B cell (primary cell): ENCODE data around the gene SP7. TPM values are rescaled to one million over a fixed set of nuclear protein-coding genes. Genes with fewer than 3 reads are reported as not detected.

Experiments
- ATAC-seq: fragments of 200-7000 bp; cut with Tn5 transposase; one replicate; pipeline ENCODE4 v1.10.0; 2021; ENCODE audit warnings: low read depth, mild to moderate bottlenecking, moderate number of reproducible peaks, moderate library complexity
- CTCF ChIA-PET: fragments of 350-600 bp; sonication (Branson Sonifier 250); formaldehyde crosslinking; loops from one replicate; lab custom pipeline; 2021; ENCODE audit warnings: antibody characterized with exemption, inconsistent platforms; lab: Charles Lee
- POLR2A ChIA-PET: fragments of 350-600 bp; sonication (Branson Sonifier 250); formaldehyde crosslinking; loops from one replicate; lab custom pipeline; 2021; ENCODE audit warnings: antibody characterized with exemption; lab: Charles Lee
- DNase-seq: peaks from one replicate; pipeline ENCODE4 v3.0.0; 2013
- H2AFZ ChIP-seq: 2 replicates; pipeline ENCODE4 v1.6.1; 2012; ENCODE audit warnings: mild to moderate bottlenecking, low read depth, low read length; ENCODE audit not compliant: insufficient read depth, poor library complexity, severe bottlenecking
- H3K27ac ChIP-seq, 2 donors: 1 replicate in 1 of 2; 2 replicates in 1 of 2; pipeline ENCODE4 v1.5.1; 2012 to 2013; ENCODE audit warnings: low read length in 2 of 2, mild to moderate bottlenecking in 2 of 2, moderate library complexity in 1 of 2
- H3K27me3 ChIP-seq, 4 experiments: fragments of 200-600 bp in 1 of 4; sonication (generic) in 1 of 4; replicated peaks in 1 of 4; 1 replicate in 2 of 4; 2 replicates in 2 of 4; pipeline versions ENCODE4 v1.6.1 to v1.7.0; 2013 to 2016; ENCODE audit warnings: low read length in 3 of 4, mild to moderate bottlenecking in 2 of 4, mixed read lengths in 1 of 4, moderate library complexity in 1 of 4; ENCODE audit not compliant: insufficient read depth in 4 of 4, control insufficient read depth in 3 of 4; ENCODE audit errors: control extremely low read depth in 1 of 4
- H3K36me3 ChIP-seq, 2 experiments: replicated peaks in 1 of 2; 1 replicate in 1 of 2; 2 replicates in 1 of 2; pipeline versions ENCODE4 v1.6.1 to v1.7.1; 2013; ENCODE audit warnings: low read length in 1 of 2; ENCODE audit not compliant: insufficient read depth in 2 of 2, control insufficient read depth in 1 of 2; ENCODE audit errors: control extremely low read depth in 1 of 2, extremely low read depth in 1 of 2
- H3K4me1 ChIP-seq, 2 donors: fragments of 200-600 bp in 1 of 2; sonication (generic) in 1 of 2; 1 replicate in 1 of 2; 2 replicates in 1 of 2; pipeline versions ENCODE4 v1.5.1 to v1.6.1; 2013 to 2017; ENCODE audit warnings: low read length in 2 of 2; ENCODE audit not compliant: control insufficient read depth in 2 of 2, insufficient read depth in 2 of 2
- H3K4me2 ChIP-seq: replicated peaks from 2 replicates; pipeline ENCODE3; 2012; ENCODE audit warnings: mild to moderate bottlenecking, low read depth, low read length; ENCODE audit not compliant: poor library complexity, severe bottlenecking
- H3K4me3 ChIP-seq, 5 experiments: fragments of 200-600 bp in 1 of 5; sonication (generic) in 1 of 5; 1 replicate in 3 of 5; 2 replicates in 2 of 5; pipeline versions ENCODE4 v1.5.1 to v1.7.0; 2011 to 2016; ENCODE audit warnings: low read length in 4 of 5, mild to moderate bottlenecking in 4 of 5, low read depth in 2 of 5, control low read depth in 1 of 5, moderate library complexity in 1 of 5; ENCODE audit not compliant: insufficient read depth in 1 of 5; ENCODE audit errors: control extremely low read depth in 1 of 5, extremely low read depth in 1 of 5
- H3K79me2 ChIP-seq: fragments of 200-600 bp; sonication (generic); one replicate; pipeline ENCODE4 v1.6.0; 2016; ENCODE audit warnings: low read length; ENCODE audit not compliant: control insufficient read depth, insufficient read depth
- H3K9ac ChIP-seq: fragments of 200-600 bp; sonication (generic); 2 replicates; pipeline ENCODE4 v1.6.1; 2017; ENCODE audit warnings: mild to moderate bottlenecking, low read length, moderate library complexity
- H3K9me3 ChIP-seq, 3 donors: one replicate each; pipeline versions ENCODE4 v1.6.1 to v1.7.1; 2013; ENCODE audit warnings: low read length in 2 of 3; ENCODE audit not compliant: control insufficient read depth in 2 of 3, insufficient read depth in 1 of 3; ENCODE audit errors: control extremely low read depth in 1 of 3
- H4K20me1 ChIP-seq: 2 replicates; pipeline ENCODE4 v1.6.0; 2012; ENCODE audit warnings: mild to moderate bottlenecking, low read length; ENCODE audit not compliant: insufficient read depth, control insufficient read depth, poor library complexity, severe bottlenecking
- H3K27ac Mint-ChIP-seq: one replicate; pipeline ENCODE4 v1.8.0; 2021; ENCODE audit warnings: mixed read lengths
- H3K27me3 Mint-ChIP-seq: one replicate; pipeline ENCODE4 v1.8.0; 2021; ENCODE audit warnings: mixed read lengths
- H3K4me1 Mint-ChIP-seq: one replicate; pipeline ENCODE4 v1.8.0; 2021; ENCODE audit warnings: mixed read lengths
- H3K4me3 Mint-ChIP-seq: one replicate; pipeline ENCODE4 v1.8.0; 2021; ENCODE audit warnings: mixed read lengths
- H3K9me3 Mint-ChIP-seq: one replicate; pipeline ENCODE4 v1.8.0; 2022; ENCODE audit warnings: mixed read lengths; ENCODE audit not compliant: insufficient read depth
- EZH2 ChIP-seq: IDR thresholded peaks from 2 replicates; pipeline ENCODE4 v1.6.1; 2012; ENCODE audit warnings: borderline replicate concordance, low read depth, mild to moderate bottlenecking, moderate library complexity, low read length; ENCODE audit not compliant: insufficient read depth, poor library complexity, severe bottlenecking
- WGBS: methylation state at CpG from one replicate; pipeline ENCODE4 v1.1.5; 2013; ENCODE audit warnings: missing lambda C conversion rate; ENCODE audit not compliant: insufficient coverage; 5-methylcytosine and 5-hydroxymethylcytosine counted together
- intact Hi-C: fragments of 100-400 bp; cut with micrococcal nuclease; formaldehyde crosslinking; loops from one replicate; pipeline ENCODE4 v1.10.0; 2022
- polyA plus RNA-seq: library from polyadenylated mRNA; depleted of rRNA; stranded (reverse); fragments of >200 nt; gene quantifications from 2 replicates; pipeline ENCODE4 v1.2.3, GENCODE V29; 2012
- total RNA-seq, 2 donors: library from RNA; stranded (reverse); fragments of 120-200 nt in 1 of 2; gene quantifications; 1 replicate in 1 of 2; 2 replicates in 1 of 2; pipeline versions ENCODE4 v1.2.3 to v1.2.4, GENCODE V29; 2013 to 2022
- TF ChIP-seq, protein P1 (sequence below): fragments of 200-600 bp; IDR thresholded peaks from one replicate; pipeline ENCODE4 v1.8.0; 2022; ENCODE audit warnings: antibody characterized with exemption, mild to moderate bottlenecking

SP7 gene
- total and polyA plus RNA-seq, 2 donors (not counting 1 experiment from before 2014, with no cell fraction given): 0.34 TPM; not detected in 1

DNA sequence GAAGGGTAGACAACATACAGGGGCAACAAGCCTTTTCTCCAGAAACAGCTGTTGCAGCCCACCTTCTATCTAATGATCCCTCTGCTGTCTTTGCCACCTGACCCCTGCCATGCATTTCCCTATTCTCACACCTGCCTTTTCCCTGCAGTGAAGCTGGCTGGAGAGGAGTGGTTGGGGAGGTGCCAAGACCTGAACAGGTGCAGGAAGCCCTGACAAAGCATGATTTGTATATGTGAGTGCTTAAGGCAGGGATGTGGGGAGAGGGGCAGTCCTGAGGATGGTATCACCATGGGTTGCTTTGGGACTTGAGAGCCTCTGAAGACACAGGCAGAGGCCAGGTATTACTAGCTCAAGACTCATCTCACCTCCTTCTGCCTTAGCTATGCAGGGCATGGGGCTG lies 43.7 kb downstream of the SP7 start:
- Histone ChIP-seq H3K27me3 (no peaks in the 10 kb centered on the region), H3K36me3 (peaks cover 0 to 7% of the 10 kb centered on the region in 2 experiments), H3K4me3 (no peak overlapping the region), H3K4me2 (no peak overlapping the region), H4K20me1 (peaks cover 12% of the 10 kb centered on the region), H2AFZ (no peak overlapping the region), H3K4me1 (peaks cover 18 to 21% of the 10 kb centered on the region in 2 donors), H3K9me3 (no peaks in the 10 kb centered on the region), H3K9ac (no peak overlapping the region), H3K79me2 (peaks cover 30% of the 10 kb centered on the region), H3K27ac (no peak overlapping the region)
- ChIA-PET CTCF (interaction anchor here (0.6 to 24.0 kb wide), 8 partner anchors 24 to 134 kb away, joined by 3 to 721 read pairs (median 32); partner anchors contain the start of genes AAAS, ESPL1 and ITGB7), POLR2A (no interaction called here)
- peaks cover 32% of the 10 kb centered on the region for H3K4me1 Mint-ChIP-seq
- intact Hi-C loops: no loop called here
- H3K27me3 Mint-ChIP-seq: no peaks in the 10 kb centered on the region
- DNase-seq (no peak), ATAC-seq (no peak)
- H3K9me3 Mint-ChIP-seq: no peaks in the 10 kb centered on the region
- TF ChIP-seq, protein P1, sequence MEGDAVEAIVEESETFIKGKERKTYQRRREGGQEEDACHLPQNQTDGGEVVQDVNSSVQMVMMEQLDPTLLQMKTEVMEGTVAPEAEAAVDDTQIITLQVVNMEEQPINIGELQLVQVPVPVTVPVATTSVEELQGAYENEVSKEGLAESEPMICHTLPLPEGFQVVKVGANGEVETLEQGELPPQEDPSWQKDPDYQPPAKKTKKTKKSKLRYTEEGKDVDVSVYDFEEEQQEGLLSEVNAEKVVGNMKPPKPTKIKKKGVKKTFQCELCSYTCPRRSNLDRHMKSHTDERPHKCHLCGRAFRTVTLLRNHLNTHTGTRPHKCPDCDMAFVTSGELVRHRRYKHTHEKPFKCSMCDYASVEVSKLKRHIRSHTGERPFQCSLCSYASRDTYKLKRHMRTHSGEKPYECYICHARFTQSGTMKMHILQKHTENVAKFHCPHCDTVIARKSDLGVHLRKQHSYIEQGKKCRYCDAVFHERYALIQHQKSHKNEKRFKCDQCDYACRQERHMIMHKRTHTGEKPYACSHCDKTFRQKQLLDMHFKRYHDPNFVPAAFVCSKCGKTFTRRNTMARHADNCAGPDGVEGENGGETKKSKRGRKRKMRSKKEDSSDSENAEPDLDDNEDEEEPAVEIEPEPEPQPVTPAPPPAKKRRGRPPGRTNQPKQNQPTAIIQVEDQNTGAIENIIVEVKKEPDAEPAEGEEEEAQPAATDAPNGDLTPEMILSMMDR: no peak
- TF ChIP-seq EZH2: no peak
- H3K27ac Mint-ChIP-seq: no peak overlapping the region
- H3K4me3 Mint-ChIP-seq: no peak overlapping the region

DNA sequence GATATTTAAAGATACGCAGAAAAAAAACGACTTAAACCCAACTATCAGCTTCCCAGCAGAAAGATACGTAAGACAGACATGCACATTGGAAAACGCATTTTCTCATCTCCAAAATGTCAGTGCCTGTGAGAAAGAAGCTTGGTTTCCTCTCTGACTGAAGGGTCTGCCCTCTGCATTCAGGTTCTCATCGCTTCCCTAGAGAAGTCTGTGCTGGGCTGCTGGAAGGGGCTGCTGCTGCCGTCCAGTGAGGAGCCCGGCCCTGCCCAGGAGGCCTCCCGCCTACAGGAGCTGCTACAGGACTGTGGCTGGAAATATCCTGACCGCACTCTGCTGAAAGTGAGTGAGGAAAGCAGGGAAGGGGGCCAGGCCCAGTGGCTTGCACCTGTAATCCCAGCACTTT lies 45.5 kb downstream of the SP7 start:
- H3K4me1 ChIP-seq: peaks cover 5 to 7% of the 10 kb centered on the region in 2 donors
- TF ChIP-seq EZH2: no peak
- TF ChIP-seq, protein P1: no peak
- no peak overlapping the region for H3K9ac ChIP-seq
- H3K27me3 ChIP-seq: no peaks in the 10 kb centered on the region
- Mint-ChIP-seq H3K9me3 (no peaks in the 10 kb centered on the region), H3K4me3 (no peak overlapping the region), H3K27ac (no peak overlapping the region), H3K27me3 (no peaks in the 10 kb centered on the region), H3K4me1 (peaks cover 18% of the 10 kb centered on the region)
- H4K20me1 ChIP-seq: no peaks in the 10 kb centered on the region
- ChIA-PET POLR2A (interaction anchor here (1.0 to 2.0 kb wide), 2 partner anchors 33 to 77 kb away, joined by 3 to 5 read pairs; no protein-coding TSS in a partner anchor), CTCF (interaction anchor here (1.0 to 24.0 kb wide), 9 partner anchors 20 to 225 kb away, joined by 3 to 721 read pairs (median 4); partner anchors contain the start of genes AAAS, CSAD, ESPL1 and ITGB7)
- WGBS: 89% methylated on average over 6 of the region's 9 CpGs
- ATAC-seq (no peak), DNase-seq (no peak)
- H3K4me2 ChIP-seq: no peak overlapping the region
- H2AFZ ChIP-seq: no peak overlapping the region
- no peaks in the 10 kb centered on the region for H3K36me3 ChIP-seq
- intact Hi-C loops: no loop called here
- no peak overlapping the region for H3K27ac ChIP-seq
- H3K79me2 ChIP-seq: peaks cover 12% of the 10 kb centered on the region
- no peak overlapping the region for H3K4me3 ChIP-seq
- H3K9me3 ChIP-seq: no peaks in the 10 kb centered on the region
